ENCODE results near the gene CD200R1.

Gene CD200R1

DNA sequence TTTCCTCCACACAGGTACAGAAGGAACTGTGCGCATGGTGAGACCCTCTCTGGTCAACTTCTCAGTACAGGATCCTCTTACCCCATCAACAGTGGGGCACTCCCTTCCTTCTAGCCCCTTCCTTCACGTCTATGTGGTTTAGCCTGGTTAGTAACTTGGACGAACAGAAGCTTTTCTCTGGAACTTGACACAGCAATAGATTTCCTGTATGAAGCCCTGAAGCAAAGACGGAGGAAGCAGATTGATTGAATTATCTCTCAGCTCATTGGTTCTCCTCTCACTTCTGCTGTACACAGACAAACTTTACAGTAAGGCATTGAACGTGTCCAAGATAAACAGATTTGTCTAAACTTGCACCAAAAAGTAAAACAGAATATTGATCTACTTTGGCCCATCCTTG lies at the start of gene CD200R1:
Gene CD200R1 (minus strand): TSS at position 210 of the 400 bp plus-strand sequence. CDS start 246 bp downstream, outside the sequence.
- DNase-seq: no peak

DNA sequence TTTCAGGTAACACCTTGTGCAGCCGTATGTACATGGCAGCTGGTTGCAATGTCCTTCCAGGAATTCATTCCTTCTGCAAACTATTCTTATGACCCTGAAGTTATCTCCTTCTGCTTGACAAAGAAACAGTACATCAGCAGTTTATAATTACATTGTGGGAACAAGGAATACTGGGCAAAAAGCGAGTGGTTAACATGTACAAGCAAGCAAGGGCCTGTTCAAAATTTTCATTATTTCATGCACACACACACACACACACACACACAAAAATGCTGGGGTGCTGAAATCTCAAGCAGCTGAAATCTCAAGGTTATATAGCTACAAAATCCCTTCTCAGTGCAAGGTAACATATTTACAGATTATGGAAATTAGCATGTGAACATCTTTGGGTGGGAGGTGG lies 46.6 kb upstream of the CD200R1 start:
- no peak for DNase-seq

- peak; percentile 43 for DNase-seq
These were observed 44.6 kb upstream of the CD200R1 start for GRCh38 chr3:113019182-113020137.

DNA sequence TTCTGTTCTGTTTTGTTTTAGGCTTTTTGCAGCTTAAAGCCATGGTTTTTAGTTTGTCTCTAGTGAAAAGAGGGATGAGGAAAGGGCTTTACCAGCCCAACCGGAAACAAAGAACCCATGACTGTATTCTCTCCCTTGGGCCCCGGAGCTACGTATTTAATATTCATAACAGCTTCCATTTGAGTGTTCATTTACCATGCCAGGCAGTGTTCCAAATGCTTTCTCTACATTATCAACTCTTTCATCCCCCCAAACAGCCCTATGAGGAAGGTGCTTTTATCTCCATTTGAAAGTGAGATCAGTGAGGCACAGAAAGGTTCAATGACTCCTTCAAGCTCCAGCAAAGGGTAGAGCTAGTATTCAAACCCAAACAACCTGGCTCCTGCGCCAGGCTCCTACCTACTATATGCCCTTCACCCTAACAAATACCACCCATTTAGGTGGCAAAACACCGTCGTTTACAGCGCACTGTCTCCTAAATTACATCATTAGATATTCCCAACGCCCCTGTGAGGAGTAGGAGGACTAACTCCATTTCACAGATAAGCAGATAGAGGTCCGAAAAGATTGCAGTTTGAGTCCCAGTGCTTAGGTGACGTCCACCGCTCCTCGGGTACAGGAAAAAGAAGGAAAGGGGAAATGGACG lies 43.8 kb upstream of the CD200R1 start:
- no peak for DNase-seq

DNA sequence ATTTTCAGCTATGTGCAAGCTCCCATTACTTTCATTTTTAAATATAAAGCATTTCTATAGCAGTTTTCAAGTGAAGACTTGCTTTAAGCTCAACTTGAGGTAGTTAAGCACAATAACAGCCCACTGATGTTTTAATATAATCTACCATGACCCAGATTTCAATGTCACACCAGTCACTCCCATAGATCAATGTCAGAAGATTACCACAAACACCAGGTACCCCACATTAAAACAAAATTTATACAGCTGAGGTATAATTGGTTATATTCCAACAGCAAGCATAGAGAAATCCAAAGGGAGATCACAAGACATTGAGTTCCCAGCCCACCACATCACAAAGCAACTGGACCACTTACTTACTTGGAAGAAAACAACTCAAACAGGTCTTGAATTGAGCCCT lies 38.7 kb upstream of the CD200R1 start:
- DNase-seq: no peak

DNA sequence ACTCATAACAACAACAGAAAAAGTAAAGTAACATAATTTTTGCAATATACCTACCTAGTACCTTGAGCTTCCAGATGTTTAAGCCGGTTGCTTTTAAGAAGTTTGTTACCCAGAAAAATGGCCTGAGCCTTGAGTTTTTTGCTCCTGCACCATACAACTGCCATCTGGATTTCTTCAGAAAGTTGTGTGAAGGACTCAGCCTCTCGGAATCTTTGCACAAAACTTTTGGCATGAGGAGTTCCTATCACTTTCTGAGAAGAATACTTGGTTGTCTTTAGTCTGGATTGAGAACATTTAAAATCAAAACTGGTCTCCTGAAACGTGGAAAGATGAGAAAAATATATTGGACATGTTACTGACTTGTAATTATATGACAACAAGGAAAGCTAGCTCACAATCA lies 33.2 kb upstream of the CD200R1 start:
- DNase-seq: no peak

DNA sequence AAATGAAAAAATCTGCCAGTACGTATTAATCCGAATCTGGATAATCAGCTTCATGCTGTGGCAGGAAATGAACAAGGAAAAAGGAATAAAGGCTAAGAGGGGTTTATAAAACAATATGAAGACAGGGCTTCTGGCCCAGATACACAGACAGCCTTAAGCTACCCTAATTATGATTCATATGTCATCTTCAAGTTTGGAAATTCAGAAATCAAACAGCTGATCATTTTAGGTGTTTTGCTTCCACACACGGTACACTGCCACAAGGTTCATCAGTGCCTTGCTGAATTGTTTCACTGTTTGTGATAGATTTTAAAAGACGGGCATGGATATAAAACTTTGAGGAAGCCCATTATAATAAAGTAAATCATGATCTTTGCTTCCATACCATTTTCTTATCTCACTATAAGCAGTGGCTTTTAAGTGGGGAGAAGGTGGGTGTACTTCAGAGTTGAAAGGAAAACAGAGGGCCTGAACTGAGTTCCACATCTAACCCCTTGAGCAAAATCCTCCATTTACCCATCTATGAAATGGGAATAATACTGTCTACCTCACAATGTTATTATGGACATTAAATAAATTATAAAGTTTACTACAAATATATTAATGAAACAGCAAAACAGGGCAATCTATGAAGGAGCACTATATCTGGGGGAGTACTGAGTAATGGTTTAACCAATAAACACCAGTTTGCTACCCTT lies 31.6 kb upstream of the CD200R1 start:
- no peak for DNase-seq

- DNase-seq: no peak
These were observed 30.7 kb upstream of the CD200R1 start for GRCh38 chr3:113005611-113006010.

DNA sequence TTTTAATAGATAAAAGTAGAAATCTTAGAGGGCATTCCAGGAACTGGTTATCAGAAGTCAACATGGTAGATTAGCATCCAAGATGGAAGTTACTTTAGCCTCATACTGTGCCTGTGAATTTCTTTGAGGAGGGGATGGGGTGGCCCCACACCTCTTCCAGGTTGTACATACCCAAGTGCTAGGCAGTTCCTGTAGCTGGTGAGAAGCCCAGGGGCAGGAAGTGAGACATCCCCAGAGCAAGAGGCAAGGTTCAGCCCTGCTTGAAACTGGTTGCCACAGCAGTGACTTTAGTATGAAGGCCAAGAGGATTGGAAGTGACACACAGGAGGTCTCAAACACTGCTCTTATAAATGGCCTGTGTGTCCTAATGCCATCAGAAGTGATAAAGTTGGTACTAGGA lies 27.8 kb upstream of the CD200R1 start:
- DNase-seq: no peak

- DNase-seq: no peak
These were observed 27.1 kb upstream of the CD200R1 start for GRCh38 chr3:113002037-113002436.

DNA sequence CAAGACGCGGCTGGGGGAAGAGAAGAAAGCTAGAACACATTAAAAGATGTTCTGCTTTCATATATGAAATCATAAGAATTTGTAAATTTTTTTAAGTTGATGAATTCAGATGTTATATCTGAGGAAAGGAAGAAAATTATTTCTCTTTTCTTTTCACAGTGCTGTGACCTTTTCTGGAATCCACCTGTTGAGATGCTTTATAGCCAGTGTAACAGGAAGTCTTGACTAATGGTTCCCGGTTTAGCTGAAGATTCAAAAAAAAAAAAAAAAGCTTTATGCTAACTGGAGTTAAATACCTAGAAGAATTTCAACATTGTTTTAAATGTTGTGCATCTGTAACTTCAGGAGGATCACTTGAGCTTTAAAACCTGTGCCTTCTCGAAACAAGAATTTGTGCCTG lies 25.8 kb upstream of the CD200R1 start:
- DNase-seq: no peak

DNA sequence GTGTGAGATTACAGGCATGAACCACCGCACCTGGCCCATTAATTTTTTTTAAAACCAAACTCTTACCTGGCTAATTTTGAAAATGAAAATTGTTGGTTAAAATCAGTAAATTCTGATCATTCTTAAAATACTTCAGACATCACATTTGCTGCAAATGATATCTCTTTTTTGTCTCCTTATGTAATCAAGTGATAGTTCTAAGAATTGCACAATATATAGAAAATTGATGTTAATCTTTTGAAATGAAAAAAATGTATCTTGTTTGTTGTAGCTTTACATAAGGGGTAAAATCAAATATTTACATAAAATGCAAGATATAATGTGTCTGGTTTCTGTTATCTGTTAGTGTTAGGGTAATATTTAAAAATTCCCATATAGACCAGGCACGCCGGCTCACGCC lies 20.9 kb upstream of the CD200R1 start:
- DNase-seq: no peak

DNA sequence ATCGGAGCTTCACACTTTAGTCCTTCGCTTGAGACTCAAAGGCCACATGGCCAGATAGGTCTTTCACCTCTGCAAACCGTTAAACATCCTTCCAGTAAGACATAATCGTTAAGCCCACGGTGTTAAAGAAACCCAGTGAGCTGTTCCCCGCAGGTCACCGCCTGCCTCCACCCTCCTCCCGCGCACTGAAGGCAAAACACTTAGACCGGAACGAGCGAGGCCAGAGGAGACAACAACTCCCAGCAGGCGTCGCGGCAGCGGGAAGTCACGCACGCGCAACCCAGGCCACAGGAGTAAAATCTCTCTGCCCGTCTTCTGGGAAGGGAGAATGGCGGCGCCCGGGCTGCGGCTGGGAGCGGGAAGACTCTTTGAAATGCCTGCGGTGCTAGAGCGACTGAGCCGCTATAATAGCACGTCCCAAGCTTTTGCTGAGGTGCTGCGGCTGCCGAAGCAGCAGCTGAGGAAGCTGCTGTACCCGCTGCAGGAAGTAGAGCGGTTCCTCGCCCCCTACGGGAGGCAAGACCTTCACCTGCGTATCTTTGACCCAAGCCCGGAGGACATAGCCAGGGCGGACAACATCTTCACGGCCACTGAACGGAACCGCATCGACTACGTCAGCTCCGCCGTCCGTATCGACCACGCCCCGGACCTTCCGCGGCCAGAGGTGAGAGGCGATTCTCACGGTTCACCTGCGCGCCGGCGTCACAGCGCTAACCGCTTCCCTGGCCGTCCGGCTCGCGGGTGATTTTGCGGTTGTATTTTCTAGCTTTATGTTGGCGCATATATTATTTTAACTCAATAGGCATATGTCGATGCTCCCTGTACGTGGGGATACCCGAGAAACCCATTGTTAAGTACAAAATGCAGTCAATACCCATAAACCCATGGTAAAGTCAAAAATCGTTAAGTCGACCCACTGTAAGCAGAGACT lies 16.0 kb upstream of the CD200R1 start, which contains the start of gene GTPBP8:
Gene GTPBP8 (plus strand): TSS at position 313 of the 931 bp plus-strand sequence. CDS start 16 bp downstream, at position 329.
- peak; percentile 63 for DNase-seq

GRCh38 chr3:112987710-112988334 lies 12.9 kb upstream of the CD200R1 start:
- no peak for DNase-seq

- DNase-seq: no peak
These were observed 9.6 kb upstream of the CD200R1 start for GRCh38 chr3:112984485-112984884.

DNA sequence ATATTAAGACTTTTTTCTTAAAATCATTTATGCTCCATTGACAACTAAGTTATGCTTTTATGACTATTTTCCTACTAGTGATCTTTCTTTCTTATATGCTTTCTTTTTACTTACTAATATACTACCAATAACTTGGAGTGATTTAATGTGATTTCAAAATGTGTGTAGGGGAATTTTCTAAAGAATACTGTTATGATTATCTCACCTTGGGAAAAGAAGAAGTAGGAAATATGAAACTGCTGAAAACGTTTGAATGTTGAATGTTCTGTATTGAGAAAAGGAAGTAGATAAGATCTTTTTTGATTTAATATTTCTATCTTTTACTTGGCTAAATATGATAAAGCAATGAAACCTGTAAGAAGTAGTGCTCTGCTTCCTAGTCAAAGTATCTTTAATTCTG lies 7.8 kb upstream of the CD200R1 start:
- DNase-seq: no peak

- no peak for DNase-seq
These were observed 5.2 kb upstream of the CD200R1 start for GRCh38 chr3:112980080-112980479.

- DNase-seq: peak; percentile 8
These were observed 4.4 kb upstream of the CD200R1 start for GRCh38 chr3:112979244-112979832.

GRCh38 chr3:112976953-112977352 lies 2.0 kb upstream of the CD200R1 start:
- DNase-seq: no peak

- DNase-seq: no peak
These were observed 1.1 kb upstream of the CD200R1 start for GRCh38 chr3:112976001-112976400.

GRCh38 chr3:112974178-112974517 lies 755 bp downstream of the CD200R1 start:
- no peak for DNase-seq

Measured in NCI-H748 treated with DMSO at 0.1 percent for 48 hours (cell line).